HL-60 (cell line): Measurements from ENCODE around the gene CHST13.

Experiments
- CTCF ChIP-seq: IDR thresholded peaks from one replicate; pipeline ENCODE4 v1.5.1; 2011; ENCODE audit warnings: low read length, control low read depth, inconsistent platforms; ENCODE audit not compliant: insufficient read depth
- REST ChIP-seq: IDR thresholded peaks from 2 replicates; pipeline ENCODE4 v1.6.1; 2012; ENCODE audit warnings: low read depth; ENCODE audit not compliant: insufficient replicate concordance

GRCh38 chr3:126573492-126574117 lies 49.6 kb downstream of the CHST13 start:
- no peak for TF ChIP-seq CTCF
- TF ChIP-seq REST = no peak
